ENCODE data around the gene ARHGAP15.

The ARHGAP15 gene

DNA sequence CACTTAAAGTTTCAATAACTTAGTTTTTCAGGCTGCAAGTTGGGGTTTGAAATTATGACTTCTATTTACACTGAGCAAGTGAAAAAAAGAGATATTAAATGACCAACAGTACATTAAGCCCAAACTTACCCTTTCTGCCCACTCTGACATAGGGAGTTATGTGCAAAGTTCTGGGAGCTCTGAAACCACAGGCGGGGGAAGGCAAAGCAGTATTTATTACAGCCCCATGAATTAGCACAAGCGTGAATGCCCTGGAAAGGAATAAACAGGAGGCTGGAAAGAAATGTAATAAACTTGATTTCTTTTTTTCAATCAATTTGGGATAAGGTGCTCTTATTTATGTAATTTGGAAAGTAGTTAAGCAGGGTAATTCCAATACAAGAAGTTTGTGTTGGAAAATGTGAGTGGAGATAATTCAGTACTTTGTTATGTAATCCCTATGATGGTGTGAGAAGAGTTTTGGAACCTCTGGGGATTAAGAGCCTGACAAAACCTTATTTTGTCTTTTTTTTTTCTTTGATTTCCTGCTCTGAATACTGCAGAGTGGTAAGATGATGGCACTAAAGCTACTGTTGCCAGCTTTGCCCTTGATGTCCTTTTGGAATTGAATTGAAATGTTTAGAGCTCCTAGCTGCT is 351.5 kb downstream of the ARHGAP15 start:
- peak; percentile 16 for DNase-seq (ENCODE audit: low read depth, low spot score)

DNA sequence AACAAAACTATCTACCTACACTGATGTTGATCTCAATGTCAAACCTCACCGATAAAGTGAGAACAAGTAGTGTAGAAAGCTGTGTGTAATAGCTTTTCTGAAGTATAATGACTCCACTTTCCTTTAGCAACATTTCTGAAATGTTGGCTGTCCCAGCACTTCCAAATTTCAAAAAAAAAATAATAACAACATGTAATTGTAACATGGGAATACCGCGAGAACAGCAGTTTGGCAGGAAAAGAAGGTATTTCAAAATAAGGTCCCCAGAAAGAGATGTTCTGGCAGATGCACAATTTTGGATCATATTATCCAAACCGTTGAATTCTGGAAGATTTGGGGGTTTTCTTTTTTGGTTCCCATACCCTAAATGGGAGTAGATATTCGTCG is 352.0 kb downstream of the ARHGAP15 start:
- DNase-seq (ENCODE audit: low read depth, low spot score) = no peak

- DNase-seq (ENCODE audit: low read depth, low spot score) = no peak
These were observed 352.5 kb downstream of the ARHGAP15 start for GRCh38 chr2:143481733-143482132.

- peak; percentile 40 for DNase-seq (ENCODE audit: low read depth, low spot score)
These were observed 353.1 kb downstream of the ARHGAP15 start for GRCh38 chr2:143482316-143482715.

- no peak for DNase-seq (ENCODE audit: low read depth, low spot score)
These were observed 353.6 kb downstream of the ARHGAP15 start for GRCh38 chr2:143482771-143483170.

- no peak for DNase-seq (ENCODE audit: low read depth, low spot score)
These were observed 357.8 kb downstream of the ARHGAP15 start for GRCh38 chr2:143486976-143487375.

GRCh38 chr2:143489145-143489544 is 359.9 kb downstream of the ARHGAP15 start:
- peak; percentile 85 for DNase-seq (ENCODE audit: low read depth, low spot score)

DNA sequence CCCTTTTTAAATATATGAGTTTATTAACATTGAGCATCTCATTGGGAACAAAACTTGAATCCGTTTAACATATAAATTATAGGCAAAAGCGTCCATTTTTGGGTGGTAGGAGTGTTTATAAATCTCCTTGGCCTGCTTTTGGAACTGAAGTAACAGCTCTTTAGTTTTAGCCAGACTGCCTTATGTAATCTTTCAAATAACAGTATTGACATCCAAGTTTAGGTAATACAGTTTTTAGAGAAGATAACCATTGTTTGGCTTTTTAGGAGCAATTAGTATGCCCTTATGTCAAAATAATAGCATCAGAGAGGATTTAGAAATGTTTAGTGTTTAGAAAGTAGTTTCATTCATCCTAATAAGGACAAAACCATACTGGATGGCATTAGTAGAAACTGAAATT is 361.9 kb downstream of the ARHGAP15 start:
- DNase-seq (ENCODE audit: low read depth, low spot score) = no peak

- no peak for DNase-seq (ENCODE audit: low read depth, low spot score)
These were observed 364.1 kb downstream of the ARHGAP15 start for GRCh38 chr2:143493339-143493738.

DNA sequence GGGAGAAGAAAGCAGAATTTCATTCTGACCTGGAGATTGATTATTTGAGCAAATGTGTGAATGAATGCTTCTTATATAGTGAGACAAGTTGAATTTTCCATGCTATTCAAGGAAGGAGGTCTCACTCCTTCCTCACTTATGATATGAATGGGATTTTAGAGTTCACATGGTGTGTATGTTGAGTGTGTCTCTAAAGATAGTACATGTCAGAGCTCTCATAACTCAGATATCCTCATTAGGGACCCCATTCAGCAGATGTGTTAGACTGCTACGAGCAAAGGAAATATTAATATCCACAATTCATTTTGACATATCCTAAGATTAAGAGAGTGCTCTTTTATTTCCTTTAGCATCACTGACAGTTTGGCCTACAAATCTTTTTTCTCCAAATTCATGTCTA is 368.5 kb downstream of the ARHGAP15 start:
- DNase-seq (ENCODE audit: low read depth, low spot score) = no peak

DNA sequence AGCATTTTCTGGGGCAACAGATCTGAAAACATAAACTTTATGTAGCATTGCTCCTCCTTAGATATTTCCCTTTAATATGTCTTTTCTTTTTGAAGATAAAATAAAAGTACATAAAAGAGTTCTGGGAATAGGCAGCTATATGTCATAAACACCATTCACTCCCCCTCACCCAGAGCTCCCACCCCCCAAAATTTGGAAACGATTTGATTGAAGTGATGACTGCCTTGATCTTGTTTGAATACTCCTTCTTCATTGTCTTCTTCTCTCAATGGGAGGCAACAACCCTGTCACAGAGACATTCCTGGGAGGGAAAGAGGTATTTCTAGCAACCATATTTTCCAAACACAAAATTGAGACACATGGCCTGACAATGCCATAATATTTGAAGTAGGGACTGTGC is 369.3 kb downstream of the ARHGAP15 start:
- no peak for DNase-seq (ENCODE audit: low read depth, low spot score)

GRCh38 chr2:143499061-143499460 is 369.8 kb downstream of the ARHGAP15 start:
- no peak for DNase-seq (ENCODE audit: low read depth, low spot score)

GRCh38 chr2:143501106-143501676 is 372.0 kb downstream of the ARHGAP15 start:
- no peak for DNase-seq (ENCODE audit: low read depth, low spot score)

DNA sequence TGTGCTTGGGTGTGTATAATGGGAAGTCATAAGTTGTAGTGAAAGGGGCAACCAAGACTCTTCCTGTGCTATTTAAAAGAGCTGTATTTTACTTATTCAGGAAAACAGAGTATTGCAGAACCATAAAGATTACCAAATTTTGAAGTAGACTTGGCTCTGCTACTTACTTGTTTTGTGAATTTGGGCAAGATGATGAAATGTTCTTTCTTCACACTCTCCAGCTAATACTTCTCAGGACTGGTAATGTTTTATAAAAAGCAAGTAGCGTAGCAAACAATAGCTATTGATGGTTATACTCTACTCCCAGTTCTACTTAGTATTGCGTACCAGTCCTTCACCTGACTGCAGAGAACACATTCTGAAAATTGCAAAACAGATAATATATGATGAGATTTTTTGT is 374.1 kb downstream of the ARHGAP15 start:
- DNase-seq (ENCODE audit: low read depth, low spot score) = no peak

- DNase-seq (ENCODE audit: low read depth, low spot score) = no peak
These were observed 375.2 kb downstream of the ARHGAP15 start for GRCh38 chr2:143504397-143504796.

- peak; percentile 75 for DNase-seq (ENCODE audit: low read depth, low spot score)
These were observed 376.3 kb downstream of the ARHGAP15 start for GRCh38 chr2:143505542-143505941.

- peak; percentile 78 for DNase-seq (ENCODE audit: low read depth, low spot score)
These were observed 383.9 kb downstream of the ARHGAP15 start for GRCh38 chr2:143513081-143513480.

- no peak for DNase-seq (ENCODE audit: low read depth, low spot score)
These were observed 385.2 kb downstream of the ARHGAP15 start for GRCh38 chr2:143514413-143514812.

- DNase-seq (ENCODE audit: low read depth, low spot score) = no peak
These were observed 386.1 kb downstream of the ARHGAP15 start for GRCh38 chr2:143515318-143515717.

DNA sequence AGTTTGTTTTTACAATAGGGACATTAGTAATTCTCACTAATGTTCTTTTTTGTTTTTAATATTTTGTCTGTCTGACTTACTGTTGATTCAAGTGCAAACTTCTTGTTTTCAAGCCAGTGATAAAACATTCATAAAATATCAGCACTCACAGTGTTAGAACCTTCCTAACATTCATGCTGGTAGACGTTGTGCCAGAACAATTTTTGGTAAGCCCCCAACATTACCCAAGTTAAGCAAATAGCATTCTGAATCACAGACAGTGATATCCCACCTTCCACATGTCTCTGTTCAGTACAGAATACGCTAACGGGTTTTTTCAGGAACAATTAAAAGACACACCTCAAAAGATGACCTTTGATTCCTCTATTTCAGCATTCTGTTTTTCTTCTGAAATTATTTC is 390.3 kb downstream of the ARHGAP15 start:
- DNase-seq (ENCODE audit: low read depth, low spot score) = no peak

DNA sequence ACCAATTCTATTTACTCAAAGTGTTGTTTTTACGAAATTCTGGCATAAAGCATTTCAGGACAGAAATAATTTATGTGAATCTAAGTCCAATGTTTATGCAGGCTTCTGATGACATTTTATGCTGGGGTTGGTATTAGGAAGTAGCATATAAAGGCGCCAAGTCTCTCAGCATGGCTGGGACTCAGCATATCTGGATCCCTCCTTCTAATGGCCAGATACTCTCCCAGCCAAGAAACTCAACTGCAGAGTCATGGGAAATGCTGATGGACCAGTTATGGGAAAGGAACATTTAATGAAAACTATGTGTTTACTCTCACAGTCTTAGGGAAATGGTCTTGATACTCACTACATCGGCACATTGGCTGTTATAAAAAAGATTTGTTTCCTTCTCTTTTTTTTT is 392.2 kb downstream of the ARHGAP15 start:
- no peak for DNase-seq (ENCODE audit: low read depth, low spot score)

- no peak for DNase-seq (ENCODE audit: low read depth, low spot score)
These were observed 393.5 kb downstream of the ARHGAP15 start for GRCh38 chr2:143522699-143523098.

- peak; percentile 46 for DNase-seq (ENCODE audit: low read depth, low spot score)
These were observed 394.9 kb downstream of the ARHGAP15 start for GRCh38 chr2:143524119-143524553.

Data from astrocyte of the hippocampus (primary cell).